Body of pancreas (tissue), 4 donors: ENCODE results near the gene FAM135A.

Source experiments
- CTCF ChIP-seq, 7 experiments: fragments of 450-650 bp in 4 of 7; fragments of 200-600 bp in 3 of 7; sonication (generic) in 3 of 7; IDR thresholded peaks; one replicate each; pipeline ENCODE4 v1.5.1; 2016 to 2019; ENCODE audit warnings: antibody characterized with exemption in 7 of 7
- POLR2A ChIP-seq, 3 donors: fragments of 450-650 bp; IDR thresholded peaks; one replicate each; pipeline ENCODE4 v1.6.1; 2016; ENCODE audit warnings: antibody characterized with exemption in 3 of 3, mild to moderate bottlenecking in 2 of 3

GRCh38 chr6:70518723-70519122, 105.4 kb downstream of the FAM135A start:
- no peak for TF ChIP-seq CTCF (IDR thresholded peaks at IDR 0.05)
- TF ChIP-seq POLR2A (IDR thresholded peaks at IDR 0.05), result no peak
